Bronchial epithelial cell (primary cell): ENCODE results near the gene AACS. TPM values are rescaled to one million over a fixed set of nuclear protein-coding genes. Genes with fewer than 3 reads are reported as not detected.
A peak's percentile ranks its signal among the peaks of the same experiment; 100 is the strongest.
"Not testable (repeated sequence)": the region's sequence is repeated elsewhere in the genome, so short reads cannot be mapped to it uniquely, and the experiment has no call there.

Experiments
- DNase-seq: peaks from one replicate; pipeline ENCODE4 v3.0.0-alpha.2; 2010; ENCODE audit warnings: low read depth
- FAIRE-seq: peaks from 2 replicates; lab custom pipeline; 2011; peaks lifted over from hg19 to GRCh38; lab: Jason Lieb, UNC
- H3K27me3 ChIP-seq: 2 replicates; pipeline ENCODE4 v1.5.1; 2011; ENCODE audit warnings: low read length; ENCODE audit not compliant: control insufficient read depth, insufficient read depth
- H3K36me3 ChIP-seq: 2 replicates; pipeline ENCODE4 v1.5.1; 2011; ENCODE audit warnings: low read length; ENCODE audit not compliant: control insufficient read depth, insufficient read depth
- H3K4me3 ChIP-seq: 2 replicates; pipeline ENCODE4 v1.5.1; 2011; ENCODE audit warnings: mild to moderate bottlenecking, low read depth, low read length, control low read depth
- CTCF ChIP-seq: IDR thresholded peaks from 2 replicates; pipeline ENCODE4 v1.5.1; 2011; ENCODE audit warnings: mild to moderate bottlenecking, moderate library complexity, low read length, control low read depth, inconsistent platforms; ENCODE audit not compliant: insufficient read depth, severe bottlenecking
- total RNA-seq: library from RNA; depleted of rRNA; stranded (reverse); fragments of >200 nt; gene quantifications from 2 replicates; pipeline ENCODE4 v1.2.1, GENCODE V29; 2014

AACS gene
- total RNA-seq, 1 donor from 2014 or later: 30.5 TPM

- Histone ChIP-seq H3K36me3 (no peaks in the 10 kb centered on the region), H3K4me3 (no peak overlapping the region), H3K27me3 (no peaks in the 10 kb centered on the region)
- no peak for DNase-seq
- FAIRE-seq: no peak
- TF ChIP-seq CTCF: no peak
Measured at GRCh38 chr12:125029761-125030358, 35.4 kb upstream of the AACS start.

DNA sequence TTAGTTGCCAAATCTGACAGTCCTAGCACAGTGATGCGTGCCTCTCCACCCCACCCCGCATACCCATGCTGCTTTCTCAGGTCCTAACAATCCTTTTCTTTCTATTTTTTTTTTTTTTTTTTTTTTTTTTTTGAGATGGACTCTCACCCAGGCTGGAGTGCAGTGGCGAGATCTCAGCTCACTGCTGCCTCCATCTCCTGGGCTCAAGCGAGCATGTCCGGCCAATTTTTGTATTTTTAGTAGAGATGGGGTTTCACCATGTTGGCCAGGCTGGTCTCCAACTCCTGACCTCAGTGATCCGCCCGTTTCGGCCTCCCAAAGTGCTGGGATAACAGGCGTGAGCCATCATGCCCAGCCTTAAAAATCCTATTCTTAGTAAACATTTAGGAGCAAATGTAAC, 33.8 kb upstream of the AACS start:
- not testable (repeated sequence) for DNase-seq, H3K27me3 ChIP-seq, FAIRE-seq, H3K36me3 ChIP-seq, H3K4me3 ChIP-seq

DNA sequence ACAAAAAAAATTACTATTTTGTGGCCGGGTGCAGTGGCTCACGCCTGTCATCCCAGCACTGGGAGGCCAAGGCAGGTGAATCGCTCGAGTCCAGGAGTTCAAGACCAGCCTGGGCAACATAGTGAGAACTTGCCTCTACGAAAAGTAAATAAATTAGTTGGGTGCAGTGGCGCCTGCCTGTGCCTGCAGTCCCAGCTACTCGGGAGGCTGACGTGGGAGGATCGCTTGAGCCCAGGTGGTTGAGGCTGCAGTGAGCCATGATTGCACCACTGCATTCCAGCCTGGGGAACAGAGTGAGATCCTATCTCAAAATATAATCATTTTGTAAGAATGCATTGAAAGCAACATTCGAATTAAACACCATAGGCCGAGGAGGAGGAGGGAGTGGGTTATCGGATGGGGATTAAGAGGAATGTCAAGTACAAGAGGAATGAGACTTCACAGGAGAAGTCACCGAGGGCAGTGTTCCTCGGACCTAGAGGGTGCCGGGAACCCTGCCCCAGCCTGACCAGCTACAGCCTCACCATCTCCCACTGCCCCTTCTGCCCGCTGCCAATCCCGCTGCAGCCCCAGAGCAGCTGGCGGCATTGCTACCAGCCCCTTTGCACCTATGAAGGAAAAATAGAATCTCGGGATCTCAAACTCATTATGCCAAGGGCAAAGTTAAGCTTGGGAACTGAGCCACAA, 32.6 kb upstream of the AACS start:
- no peak for DNase-seq
- FAIRE-seq: no peak
- H3K4me3 ChIP-seq: no peak overlapping the region
- no peaks in the 10 kb centered on the region for H3K36me3 ChIP-seq
- H3K27me3 ChIP-seq: no peaks in the 10 kb centered on the region
- TF ChIP-seq CTCF: no peak

DNA sequence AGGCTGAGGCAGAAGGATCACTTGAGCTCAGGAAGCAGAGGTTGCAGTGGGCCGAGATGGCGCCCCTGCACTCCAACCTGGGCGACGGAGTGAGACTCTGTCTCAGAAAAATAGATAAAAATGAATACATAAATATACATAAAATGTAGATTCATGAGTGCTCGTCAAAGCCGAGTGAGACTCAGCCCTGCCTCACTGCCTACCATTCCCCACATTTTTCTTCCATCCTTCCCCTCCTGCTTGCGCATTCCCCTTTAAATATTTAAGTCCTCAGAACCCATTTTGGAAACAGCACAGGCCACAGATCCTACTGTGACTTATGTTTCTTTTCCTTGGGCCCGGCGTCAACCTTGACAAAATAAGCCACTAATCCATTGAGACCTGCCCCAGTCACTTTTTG, 31.9 kb upstream of the AACS start:
- no peak for FAIRE-seq
- H3K4me3 ChIP-seq: no peak overlapping the region
- TF ChIP-seq CTCF: no peak
- H3K27me3 ChIP-seq: no peaks in the 10 kb centered on the region
- DNase-seq: no peak
- no peaks in the 10 kb centered on the region for H3K36me3 ChIP-seq

GRCh38 chr12:125038976-125039625, 26.1 kb upstream of the AACS start:
- no peak overlapping the region for H3K4me3 ChIP-seq
- no peaks in the 10 kb centered on the region for H3K27me3 ChIP-seq
- FAIRE-seq (no peak), DNase-seq (no peak)
- TF ChIP-seq CTCF: no peak
- H3K36me3 ChIP-seq: no peaks in the 10 kb centered on the region

- TF ChIP-seq CTCF: no peak
- Histone ChIP-seq H3K4me3 (peak overlapping the region; percentile 55), H3K27me3 (no peaks in the 10 kb centered on the region), H3K36me3 (no peaks in the 10 kb centered on the region)
- DNase-seq: no peak
- no peak for FAIRE-seq
Measured at GRCh38 chr12:125049093-125049458, 16.2 kb upstream of the AACS start.
